Sigmoid colon (tissue), 7 donors: ENCODE results near the gene CPM. TPM values are rescaled to one million over a fixed set of nuclear protein-coding genes. Genes with fewer than 3 reads are reported as not detected.

Experiments used
- polyA plus RNA-seq, 3 donors: library from polyadenylated mRNA; stranded (reverse); fragments of 200-250 nt; gene quantifications; one replicate each; pipeline ENCODE4 v1.2.3, GENCODE V29; 2013
- small RNA-seq, 3 donors: library from RNA; depleted of rRNA; stranded (forward); fragments of <200 nt; gene quantifications; one replicate each; pipeline ENCODE3, GENCODE V24; 2016
- total RNA-seq, 4 donors: library from RNA; depleted of rRNA; stranded (reverse); fragments of >200 nt; gene quantifications; one replicate each; pipeline ENCODE4 v1.1.0, GENCODE V29; 2016
- donor health status: healthy with polysubstance abuse.
- donor health status: Bipolar disorder and iron deficiency.
- donor health status: healthy.

CPM gene
- total and polyA plus RNA-seq, 7 donors, result 15.3 to 81.0 (median 36.5) TPM

Small RNAs within 50 kb of the gene (small RNA-seq; reads per million reads assigned to genes)
- 0 reads per million in 3 donors for gene AC025423.5
- 0 reads per million in 3 donors for gene RNU7-4P

Other genes with a start within 250 kb of the CPM start
- gene NUP107, start 246.2 kb downstream of the CPM start, total RNA-seq, result 10 to 100 TPM; 24.2 to 34.3 (median 31.0) TPM
- gene NUP107, start 246.2 kb downstream of the CPM start, polyA plus RNA-seq, result 10 to 100 TPM in 1 of 3 donors, 1 to 10 TPM in 2; 6.0 to 22.9 (median 6.2) TPM
- gene SLC35E3, start 187.0 kb downstream of the CPM start, total RNA-seq, result 1 to 10 TPM; 1.1 to 5.3 (median 2.6) TPM
- gene SLC35E3, start 187.0 kb downstream of the CPM start, polyA plus RNA-seq, result 1 to 10 TPM in 1 of 3 donors, under 1 TPM in 2; under 0.01 to 3.7 (median 0.92) TPM
- 10 to 100 TPM; 44.2 to 55.4 (median 47.8) TPM for gene MDM2, start 125.0 kb downstream of the CPM start, total RNA-seq
- gene MDM2, start 125.0 kb downstream of the CPM start, polyA plus RNA-seq, result 10 to 100 TPM in 2 of 3 donors, 1 to 10 TPM in 1; 6.0 to 34.5 (median 20.8) TPM